CD14-positive monocyte (primary cell): ENCODE measurements around the gene USP17L28. TPM values are rescaled to one million over a fixed set of nuclear protein-coding genes. Genes with fewer than 3 reads are reported as not detected.
"Not testable (repeated sequence)": the region's sequence is repeated elsewhere in the genome, so short reads cannot be mapped to it uniquely, and the experiment has no call there.

ENCODE experiments used
- DNase-seq, 3 donors: peaks; one replicate each; pipeline ENCODE4 v3.0.0-alpha.2; 2011 to 2022
- H2AFZ ChIP-seq: 2 replicates; pipeline ENCODE4 v1.6.0; 2012; ENCODE audit warnings: mild to moderate bottlenecking, low read depth, low read length, inconsistent platforms; ENCODE audit not compliant: insufficient read depth, poor library complexity, severe bottlenecking
- H3K27ac ChIP-seq, 2 donors: 1 replicate in 1 of 2; 2 replicates in 1 of 2; pipeline ENCODE4 v1.5.1; 2012 to 2013; ENCODE audit warnings: low read length in 2 of 2, control low read depth in 1 of 2, inconsistent platforms in 1 of 2, low read depth in 1 of 2, mild to moderate bottlenecking in 1 of 2
- H3K27me3 ChIP-seq, 2 donors: one replicate each; pipeline versions ENCODE4 v1.6.0 to v1.6.1; 2011 to 2013; ENCODE audit warnings: low read length in 2 of 2; ENCODE audit not compliant: control insufficient read depth in 2 of 2, insufficient read depth in 2 of 2
- H3K36me3 ChIP-seq, 2 donors: replicated peaks in 1 of 2; 1 replicate in 1 of 2; 2 replicates in 1 of 2; pipeline versions ENCODE4 v1.5.1 to v1.6.1; 2012 to 2013; ENCODE audit warnings: low read length in 2 of 2, control low read depth in 1 of 2, inconsistent platforms in 1 of 2, mild to moderate bottlenecking in 1 of 2; ENCODE audit not compliant: insufficient read depth in 2 of 2, control insufficient read depth in 1 of 2
- H3K4me1 ChIP-seq, 2 donors: 1 replicate in 1 of 2; 2 replicates in 1 of 2; pipeline versions ENCODE4 v1.5.1 to v1.6.1; 2012 to 2013; ENCODE audit warnings: low read length in 2 of 2, control low read depth in 1 of 2, inconsistent platforms in 1 of 2, mild to moderate bottlenecking in 1 of 2, moderate library complexity in 1 of 2; ENCODE audit not compliant: insufficient read depth in 2 of 2, control insufficient read depth in 1 of 2
- H3K4me2 ChIP-seq: replicated peaks from 2 replicates; pipeline ENCODE3; 2012; ENCODE audit warnings: low read length, moderate library complexity, mild to moderate bottlenecking; ENCODE audit not compliant: poor library complexity, severe bottlenecking; ENCODE audit errors: extremely low read depth
- H3K4me3 ChIP-seq, 3 experiments: fragments of 200-600 bp in 1 of 3; sonication (generic) in 1 of 3; replicated peaks in 1 of 3; 1 replicate in 2 of 3; 2 replicates in 1 of 3; pipeline ENCODE4 v1.5.1; 2011 to 2013; ENCODE audit warnings: low read length in 3 of 3, mild to moderate bottlenecking in 3 of 3, control low read depth in 2 of 3, low read depth in 2 of 3, inconsistent platforms in 1 of 3, moderate library complexity in 1 of 3
- H3K79me2 ChIP-seq: 2 replicates; pipeline ENCODE4 v1.6.0; 2012; ENCODE audit warnings: mild to moderate bottlenecking, control low read depth, inconsistent platforms, low read length, moderate library complexity; ENCODE audit not compliant: insufficient read depth
- H3K9ac ChIP-seq: 2 replicates; pipeline ENCODE4 v1.6.0; 2017; ENCODE audit warnings: low read length, mild to moderate bottlenecking; ENCODE audit not compliant: insufficient read depth, poor library complexity, severe bottlenecking
- H3K9me3 ChIP-seq, 2 donors: replicated peaks in 1 of 2; 1 replicate in 1 of 2; 2 replicates in 1 of 2; pipeline versions ENCODE4 v1.5.1 to v1.6.1; 2012 to 2013; ENCODE audit warnings: low read length in 2 of 2, control low read depth in 1 of 2; ENCODE audit not compliant: control insufficient read depth in 1 of 2, insufficient read depth in 1 of 2
- H4K20me1 ChIP-seq: 2 replicates; pipeline ENCODE4 v1.6.0; 2012; ENCODE audit warnings: mild to moderate bottlenecking, low read length, control low read depth, moderate library complexity; ENCODE audit not compliant: insufficient read depth
- H3K27ac Mint-ChIP-seq, 7 donors: one replicate each; pipeline ENCODE4 v1.8.0; 2020; ENCODE audit warnings: mild to moderate bottlenecking in 7 of 7, mixed read lengths in 7 of 7, moderate library complexity in 6 of 7, inconsistent platforms in 2 of 7
- H3K27me3 Mint-ChIP-seq, 3 donors: one replicate each; pipeline ENCODE4 v1.8.0; 2021 to 2022; ENCODE audit warnings: low read depth in 3 of 3, mild to moderate bottlenecking in 3 of 3, mixed read lengths in 3 of 3, moderate library complexity in 3 of 3, inconsistent platforms in 1 of 3
- H3K36me3 Mint-ChIP-seq, 2 donors: one replicate each; pipeline ENCODE4 v1.8.0; 2020; ENCODE audit warnings: mixed read lengths in 2 of 2, inconsistent platforms in 1 of 2, mild to moderate bottlenecking in 1 of 2
- H3K4me1 Mint-ChIP-seq: one replicate; pipeline ENCODE4 v1.8.0; 2020; ENCODE audit warnings: mild to moderate bottlenecking, mixed read lengths
- H3K4me3 Mint-ChIP-seq, 2 donors: one replicate each; pipeline ENCODE4 v1.8.0; 2020; ENCODE audit warnings: mild to moderate bottlenecking in 2 of 2, mixed read lengths in 2 of 2, moderate library complexity in 1 of 2
- H3K9me3 Mint-ChIP-seq, 7 donors: one replicate each; pipeline ENCODE4 v1.8.0; 2020 to 2022; ENCODE audit warnings: mixed read lengths in 7 of 7, mild to moderate bottlenecking in 6 of 7, moderate library complexity in 6 of 7, inconsistent platforms in 2 of 7
- WGBS: methylation state at CpG from one replicate; pipeline ENCODE4 v1.1.5; 2013; ENCODE audit warnings: missing lambda C conversion rate; ENCODE audit not compliant: insufficient coverage; 5-methylcytosine and 5-hydroxymethylcytosine counted together
- intact Hi-C, 2 donors: fragments of 100-400 bp; cut with micrococcal nuclease; formaldehyde crosslinking; loops; one replicate each; pipeline versions ENCODE4 v1.15.0 to v1.15.1; 2023
- polyA plus RNA-seq, 3 donors: library from polyadenylated mRNA; depleted of rRNA in 1 of 3; unstranded in 2 of 3; stranded (reverse) in 1 of 3; fragments of 300-500 nt in 2 of 3; fragments of >200 nt in 1 of 3; fragmentation: Illumina TruSeq in 2 of 3; gene quantifications; 1 replicate in 2 of 3; 2 replicates in 1 of 3; pipeline ENCODE4 v1.2.3, GENCODE V29; 2012 to 2021

USP17L28 gene
- polyA plus RNA-seq, 3 donors = not detected

GRCh38 chr4:9334358-9334757, 14.3 kb upstream of the USP17L28 start, which contains the start of gene USP17L26:
Gene USP17L26 (plus strand): TSS chr4:9334658. CDS start chr4:9334658, 0 bp downstream.
- H3K4me2 ChIP-seq, H3K4me3 ChIP-seq, intact Hi-C loops, H3K36me3 ChIP-seq, H2AFZ ChIP-seq, H3K27me3 Mint-ChIP-seq, H3K27ac Mint-ChIP-seq, H3K9me3 ChIP-seq, H3K4me1 ChIP-seq, DNase-seq, H3K4me3 Mint-ChIP-seq, H4K20me1 ChIP-seq, H3K9me3 Mint-ChIP-seq, H3K79me2 ChIP-seq, H3K4me1 Mint-ChIP-seq, H3K27me3 ChIP-seq, H3K36me3 Mint-ChIP-seq, H3K9ac ChIP-seq, H3K27ac ChIP-seq: not testable (repeated sequence)
- no CpG with 5 or more reads among the region's 15 CpGs for WGBS

GRCh38 chr4:9339103-9339502, 9.6 kb upstream of the USP17L28 start, which contains the start of gene USP17L5:
Gene USP17L5 (plus strand): TSS chr4:9339403. CDS start chr4:9339403, 0 bp downstream.
- H3K4me1 ChIP-seq, H3K27me3 Mint-ChIP-seq, H4K20me1 ChIP-seq, intact Hi-C loops, H3K9me3 ChIP-seq, H3K4me1 Mint-ChIP-seq, H3K27ac Mint-ChIP-seq, H3K4me3 Mint-ChIP-seq, H3K27me3 ChIP-seq, DNase-seq, H3K9me3 Mint-ChIP-seq, H3K9ac ChIP-seq, H3K4me2 ChIP-seq, H3K4me3 ChIP-seq, H2AFZ ChIP-seq, H3K36me3 Mint-ChIP-seq, H3K36me3 ChIP-seq, H3K27ac ChIP-seq, H3K79me2 ChIP-seq: not testable (repeated sequence)
- no CpG with 5 or more reads among the region's 15 CpGs for WGBS

- H2AFZ ChIP-seq, H3K9ac ChIP-seq, H3K36me3 ChIP-seq, H3K4me2 ChIP-seq, intact Hi-C loops, H3K36me3 Mint-ChIP-seq, H3K27me3 ChIP-seq, H3K4me1 Mint-ChIP-seq, DNase-seq, H4K20me1 ChIP-seq, H3K4me1 ChIP-seq, H3K27me3 Mint-ChIP-seq, H3K9me3 ChIP-seq, H3K27ac ChIP-seq, H3K4me3 Mint-ChIP-seq, H3K9me3 Mint-ChIP-seq, H3K79me2 ChIP-seq, H3K27ac Mint-ChIP-seq, H3K4me3 ChIP-seq: not testable (repeated sequence)
- WGBS = no CpG with 5 or more reads among the region's 15 CpGs
Measured at GRCh38 chr4:9343848-9344247, 4.8 kb upstream of the USP17L28 start, which contains the start of gene USP17L27. Gene USP17L27 (plus strand): TSS chr4:9344148. CDS start chr4:9344148, 0 bp downstream.

GRCh38 chr4:9350866-9351265, 2.2 kb downstream of the USP17L28 start:
- H3K4me1 ChIP-seq, H3K27me3 Mint-ChIP-seq, H3K4me2 ChIP-seq, H3K9me3 Mint-ChIP-seq, H3K4me3 ChIP-seq, H3K36me3 ChIP-seq, H3K27ac ChIP-seq, intact Hi-C loops, H4K20me1 ChIP-seq, DNase-seq, H3K27ac Mint-ChIP-seq, H3K9ac ChIP-seq, H3K9me3 ChIP-seq, H2AFZ ChIP-seq, H3K4me3 Mint-ChIP-seq, H3K36me3 Mint-ChIP-seq, H3K27me3 ChIP-seq, H3K4me1 Mint-ChIP-seq, H3K79me2 ChIP-seq: not testable (repeated sequence)
- 97% methylated on average over 7 of the region's 18 CpGs for WGBS
